H1 (cell line): ENCODE data around the gene CPXM2. TPM values are rescaled to one million over a fixed set of nuclear protein-coding genes. Genes with fewer than 3 reads are reported as not detected.

ENCODE experiments used
- CHD2 ChIP-seq: IDR thresholded peaks from 2 replicates; pipeline ENCODE4 v1.6.1; 2012; ENCODE audit warnings: low read length, improper control_type of control experiment
- CREB1 ChIP-seq: IDR thresholded peaks from 2 replicates; pipeline ENCODE4 v1.6.1; 2012; ENCODE audit warnings: inconsistent platforms
- EZH2 ChIP-seq: fragments of 200-600 bp; sonication (generic); IDR thresholded peaks from 2 replicates; pipeline ENCODE4 v1.7.1; 2012; ENCODE audit warnings: low read depth, mild to moderate bottlenecking, moderate library complexity, low read length, inconsistent platforms; ENCODE audit not compliant: severe bottlenecking
- HDAC2 ChIP-seq, 2 experiments: fragments of 300-600 bp in 1 of 2; sonication (generic) in 1 of 2; IDR thresholded peaks; 2 replicates each; pipeline ENCODE4 v1.6.1; 2011 to 2012; ENCODE audit warnings: low read depth in 2 of 2, low read length in 2 of 2, mild to moderate bottlenecking in 2 of 2, moderate library complexity in 2 of 2, borderline replicate concordance in 1 of 2, inconsistent platforms in 1 of 2
- HDAC6 ChIP-seq: IDR thresholded peaks from one replicate; pipeline ENCODE4 v1.7.1; 2012; ENCODE audit warnings: low read depth, mild to moderate bottlenecking, inconsistent platforms, low read length, moderate library complexity
- YY1 ChIP-seq: IDR thresholded peaks from 2 replicates; pipeline ENCODE4 v1.6.1; 2011; ENCODE audit warnings: low read depth, mild to moderate bottlenecking, low read length
- polyA plus RNA-seq, 7 experiments: library from polyadenylated mRNA; depleted of rRNA in 3 of 7; stranded (reverse) in 5 of 7; unstranded in 2 of 7; fragments of >200 nt in 5 of 7; fragments of 200-250 nt in 2 of 7; gene quantifications; 1 replicate in 5 of 7; 2 replicates in 1 of 7; 4 replicates in 1 of 7; pipeline versions ENCODE4 v1.2.1 to v1.2.3, GENCODE V29; 2011 to 2013; ENCODE audit warnings: missing spikeins in 2 of 7, mixed read lengths in 2 of 7
- total RNA-seq: library from RNA; stranded (reverse); fragmentation: NEBNext Ultra II Directional; extraction: Animal tissue kit (Norgen Biotek cat#: 25700); gene quantifications from 2 replicates; pipeline ENCODE4 v1.2.1, GENCODE V29; 2021

Gene CPXM2
- total and polyA plus RNA-seq, 2 of the 8 experiments (the other 6 are each of a cell fraction or from before 2014, with no cell fraction given), result 2.4 to 2.9 TPM

DNA sequence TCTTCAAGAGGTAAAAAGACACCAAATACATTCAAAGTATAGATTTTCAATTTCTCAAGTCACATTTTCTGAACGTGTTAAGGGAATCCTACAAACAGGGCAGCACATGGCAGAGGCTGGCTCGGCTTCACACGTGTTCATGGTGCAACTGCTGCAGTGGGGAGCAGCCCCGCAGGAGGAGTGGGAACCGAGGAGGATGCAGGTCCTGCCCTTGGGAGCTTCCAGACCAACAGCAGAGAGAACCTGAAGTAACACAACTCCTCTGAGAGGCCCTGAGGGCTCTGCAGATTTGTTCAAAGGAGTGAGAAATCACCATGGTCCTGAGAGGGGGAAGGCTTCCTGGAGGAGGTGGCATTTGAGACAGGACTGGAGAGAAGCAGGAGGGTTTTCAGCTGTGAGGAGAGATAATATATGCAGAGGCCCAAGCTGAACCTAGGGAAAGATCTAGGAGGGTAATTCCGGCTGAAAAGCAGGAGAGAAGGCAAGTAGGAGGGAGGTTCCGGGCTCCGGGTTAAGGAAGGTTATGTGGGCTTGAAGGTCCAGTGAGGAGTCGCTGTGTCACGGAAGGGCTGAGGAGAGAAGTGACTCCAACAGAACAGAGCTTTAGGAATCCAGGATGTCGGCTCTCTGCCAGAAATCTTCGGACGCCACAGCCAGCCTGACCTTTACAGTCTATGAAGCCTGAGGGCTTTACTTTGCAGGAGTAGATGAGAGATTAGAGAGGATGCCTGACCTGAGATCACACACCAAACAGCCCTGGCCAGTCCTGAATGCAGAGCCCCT is 148.0 kb downstream of the CPXM2 start (continued):
- TF ChIP-seq HDAC6 (no peak), YY1 (no peak), EZH2 (no peak), CHD2 (no peak), HDAC2 (IDR thresholded peaks at IDR 0.05; ENCODE audit: borderline replicate concordance in 1 of 2, low read depth in 2 of 2, low read length in 2 of 2) (no peak), CREB1 (no peak)
